Measurements from ENCODE around the gene FOXO6.

DNA sequence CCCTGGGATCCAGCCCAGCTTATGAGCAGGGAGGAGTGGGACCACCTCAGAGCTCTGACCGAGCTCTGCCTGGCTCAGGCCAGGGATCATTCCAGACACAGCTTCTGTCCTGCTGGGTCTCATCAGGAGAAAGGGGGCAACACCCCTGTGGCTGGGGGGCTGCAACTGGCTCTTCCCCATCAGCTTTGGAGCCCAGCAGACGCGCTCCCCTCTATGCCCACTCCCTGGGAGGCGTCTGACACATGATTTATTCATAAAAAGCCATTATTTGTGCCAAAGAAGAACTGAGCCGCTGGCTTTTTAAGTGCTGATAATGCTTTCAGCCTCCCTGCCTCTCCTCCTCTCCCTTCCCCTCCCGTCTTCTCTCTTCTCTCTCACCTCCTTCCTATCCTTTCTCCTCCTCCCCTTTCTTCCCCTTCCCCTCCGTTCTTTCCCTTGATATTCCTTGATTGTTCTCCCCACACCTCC, 25.0 kb downstream of the FOXO6 start:
- TF ChIP-seq TP53 (CRISPR knock-in tag; IDR thresholded peaks at IDR 0.05) = no peak
- no peak for TF ChIP-seq JUN (CRISPR knock-in tag; IDR thresholded peaks at IDR 0.05)
- no peak for TF ChIP-seq NFE2L1 (CRISPR knock-in tag; IDR thresholded peaks at IDR 0.05)
- TF ChIP-seq, protein P1, sequence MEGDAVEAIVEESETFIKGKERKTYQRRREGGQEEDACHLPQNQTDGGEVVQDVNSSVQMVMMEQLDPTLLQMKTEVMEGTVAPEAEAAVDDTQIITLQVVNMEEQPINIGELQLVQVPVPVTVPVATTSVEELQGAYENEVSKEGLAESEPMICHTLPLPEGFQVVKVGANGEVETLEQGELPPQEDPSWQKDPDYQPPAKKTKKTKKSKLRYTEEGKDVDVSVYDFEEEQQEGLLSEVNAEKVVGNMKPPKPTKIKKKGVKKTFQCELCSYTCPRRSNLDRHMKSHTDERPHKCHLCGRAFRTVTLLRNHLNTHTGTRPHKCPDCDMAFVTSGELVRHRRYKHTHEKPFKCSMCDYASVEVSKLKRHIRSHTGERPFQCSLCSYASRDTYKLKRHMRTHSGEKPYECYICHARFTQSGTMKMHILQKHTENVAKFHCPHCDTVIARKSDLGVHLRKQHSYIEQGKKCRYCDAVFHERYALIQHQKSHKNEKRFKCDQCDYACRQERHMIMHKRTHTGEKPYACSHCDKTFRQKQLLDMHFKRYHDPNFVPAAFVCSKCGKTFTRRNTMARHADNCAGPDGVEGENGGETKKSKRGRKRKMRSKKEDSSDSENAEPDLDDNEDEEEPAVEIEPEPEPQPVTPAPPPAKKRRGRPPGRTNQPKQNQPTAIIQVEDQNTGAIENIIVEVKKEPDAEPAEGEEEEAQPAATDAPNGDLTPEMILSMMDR (IDR thresholded peaks at IDR 0.05) = no peak
- no peak for TF ChIP-seq NFATC4 (CRISPR knock-in tag; IDR thresholded peaks at IDR 0.05)
